ENCODE measurements around the gene ZSWIM7. TPM values are rescaled to one million over a fixed set of nuclear protein-coding genes. Genes with fewer than 3 reads are reported as not detected.

Gene ZSWIM7
- total RNA-seq, 1 donor from 2014 or later: 24.2 TPM

GRCh38 chr17:16037636-16038035 lies 38.1 kb upstream of the ZSWIM7 start:
- no peaks in the 10 kb centered on the region for H3K27me3 ChIP-seq (ENCODE audit: control insufficient read depth, insufficient read depth, low read length)
- H3K36me3 ChIP-seq (ENCODE audit: control insufficient read depth, insufficient read depth, low read length): peaks cover 18% of the 10 kb centered on the region
- TF ChIP-seq CTCF (IDR thresholded peaks at IDR 0.05; ENCODE audit: insufficient read depth, low read length, severe bottlenecking): no peak
- peak; percentile 14 for DNase-seq (ENCODE audit: low read depth)
- FAIRE-seq: no peak
- no peak overlapping the region for H3K4me3 ChIP-seq (ENCODE audit: low read depth, low read length)

GRCh38 chr17:16036261-16036660 lies 36.8 kb upstream of the ZSWIM7 start:
- no peak for DNase-seq (ENCODE audit: low read depth)
- no peak overlapping the region for H3K4me3 ChIP-seq (ENCODE audit: low read depth, low read length)
- no peak for FAIRE-seq
- TF ChIP-seq CTCF (IDR thresholded peaks at IDR 0.05; ENCODE audit: insufficient read depth, low read length, severe bottlenecking): no peak
- no peaks in the 10 kb centered on the region for H3K27me3 ChIP-seq (ENCODE audit: control insufficient read depth, insufficient read depth, low read length)
- peaks cover 19% of the 10 kb centered on the region for H3K36me3 ChIP-seq (ENCODE audit: control insufficient read depth, insufficient read depth, low read length)

GRCh38 chr17:16033729-16034349 lies 34.3 kb upstream of the ZSWIM7 start:
- H3K36me3 ChIP-seq (ENCODE audit: control insufficient read depth, insufficient read depth, low read length): peaks cover 13% of the 10 kb centered on the region
- TF ChIP-seq CTCF (IDR thresholded peaks at IDR 0.05; ENCODE audit: insufficient read depth, low read length, severe bottlenecking): no peak
- no peaks in the 10 kb centered on the region for H3K27me3 ChIP-seq (ENCODE audit: control insufficient read depth, insufficient read depth, low read length)
- H3K4me3 ChIP-seq (ENCODE audit: low read depth, low read length): no peak overlapping the region
- FAIRE-seq (no peak), DNase-seq (ENCODE audit: low read depth) (no peak)

GRCh38 chr17:16027708-16028584 lies 28.4 kb upstream of the ZSWIM7 start:
- peak; percentile 32 for FAIRE-seq
- DNase-seq (ENCODE audit: low read depth): peak; percentile 96
- no peaks in the 10 kb centered on the region for H3K27me3 ChIP-seq (ENCODE audit: control insufficient read depth, insufficient read depth, low read length)
- peaks cover 16% of the 10 kb centered on the region for H3K36me3 ChIP-seq (ENCODE audit: control insufficient read depth, insufficient read depth, low read length)
- TF ChIP-seq CTCF (IDR thresholded peaks at IDR 0.05; ENCODE audit: insufficient read depth, low read length, severe bottlenecking): no peak
- H3K4me3 ChIP-seq (ENCODE audit: low read depth, low read length): no peak overlapping the region

- no peak for TF ChIP-seq CTCF (IDR thresholded peaks at IDR 0.05; ENCODE audit: insufficient read depth, low read length, severe bottlenecking)
- Histone ChIP-seq H3K4me3 (ENCODE audit: low read depth, low read length) (no peak overlapping the region), H3K27me3 (ENCODE audit: control insufficient read depth, insufficient read depth, low read length) (no peaks in the 10 kb centered on the region), H3K36me3 (ENCODE audit: control insufficient read depth, insufficient read depth, low read length) (peaks cover 16% of the 10 kb centered on the region)
- FAIRE-seq (no peak), DNase-seq (ENCODE audit: low read depth) (no peak)
Observed at GRCh38 chr17:16026895-16027294, 27.4 kb upstream of the ZSWIM7 start.

Measured in bronchial epithelial cell (primary cell).